Measurements from ENCODE around the gene TMEM184B. TPM values are rescaled to one million over a fixed set of nuclear protein-coding genes. Genes with fewer than 3 reads are reported as not detected.

Gene TMEM184B
- total RNA-seq, 1 experiment from 2014 or later: 22.0 TPM

GRCh38 chr22:38276166-38276565, 3.4 kb upstream of the TMEM184B start:
- peaks cover 11% of the 10 kb centered on the region for H3K36me3 ChIP-seq
- H3K9me3 ChIP-seq (replicated peaks): no peaks in the 10 kb centered on the region
- H3K4me1 ChIP-seq (replicated peaks): peaks cover 17% of the 10 kb centered on the region
- no peak overlapping the region for H3K27ac ChIP-seq
- H3K4me3 ChIP-seq: no peak overlapping the region
- no peaks in the 10 kb centered on the region for H3K27me3 ChIP-seq (replicated peaks)
- DNase-seq (ENCODE audit: low read depth in 1 of 2, low spot score in 2 of 2): no peak

GRCh38 chr22:38273135-38273826, 471 bp upstream of the TMEM184B start:
- Histone ChIP-seq H3K9me3 (replicated peaks) (no peaks in the 10 kb centered on the region), H3K27me3 (replicated peaks) (no peaks in the 10 kb centered on the region), H3K27ac (peak overlapping the region; percentile 82), H3K36me3 (peaks cover 26% of the 10 kb centered on the region), H3K4me3 (peak overlapping the region; percentile 99), H3K4me1 (replicated peaks) (peaks cover 31% of the 10 kb centered on the region)
- peak in 1 of 2 experiments; percentile 44 for DNase-seq (ENCODE audit: low read depth in 1 of 2, low spot score in 2 of 2)

- Histone ChIP-seq H3K4me3 (peak overlapping the region; percentile 99), H3K27ac (peak overlapping the region; percentile 82), H3K9me3 (replicated peaks) (no peaks in the 10 kb centered on the region), H3K36me3 (peaks cover 26% of the 10 kb centered on the region), H3K4me1 (replicated peaks) (peaks cover 41% of the 10 kb centered on the region), H3K27me3 (replicated peaks) (no peaks in the 10 kb centered on the region)
- DNase-seq (ENCODE audit: low read depth in 1 of 2, low spot score in 2 of 2): no peak
These were observed 860 bp downstream of the TMEM184B start for GRCh38 chr22:38271927-38272372.

GRCh38 chr22:38271101-38271500, 1.7 kb downstream of the TMEM184B start:
- Histone ChIP-seq H3K27ac (no peak overlapping the region), H3K4me3 (peak overlapping the region; percentile 99; the same call in 1 of the 2 replicates), H3K36me3 (peaks cover 29% of the 10 kb centered on the region), H3K9me3 (replicated peaks) (no peaks in the 10 kb centered on the region), H3K27me3 (replicated peaks) (no peaks in the 10 kb centered on the region), H3K4me1 (replicated peaks) (peaks cover 50% of the 10 kb centered on the region)
- DNase-seq (ENCODE audit: low read depth in 1 of 2, low spot score in 2 of 2): no peak

GRCh38 chr22:38270091-38270992, 2.5 kb downstream of the TMEM184B start:
- peaks cover 34% of the 10 kb centered on the region for H3K36me3 ChIP-seq
- H3K4me3 ChIP-seq: no peak overlapping the region
- no peak overlapping the region for H3K27ac ChIP-seq
- no peak for DNase-seq (ENCODE audit: low read depth in 1 of 2, low spot score in 2 of 2)
- peaks cover 50% of the 10 kb centered on the region for H3K4me1 ChIP-seq (replicated peaks)
- no peaks in the 10 kb centered on the region for H3K27me3 ChIP-seq (replicated peaks)
- no peaks in the 10 kb centered on the region for H3K9me3 ChIP-seq (replicated peaks)

- Histone ChIP-seq H3K27me3 (replicated peaks) (no peaks in the 10 kb centered on the region), H3K36me3 (peaks cover 42% of the 10 kb centered on the region), H3K27ac (no peak overlapping the region), H3K4me3 (no peak overlapping the region), H3K9me3 (replicated peaks) (no peaks in the 10 kb centered on the region), H3K4me1 (replicated peaks) (peaks cover 50% of the 10 kb centered on the region)
- DNase-seq (ENCODE audit: low read depth in 1 of 2, low spot score in 2 of 2): no peak
These were observed 3.3 kb downstream of the TMEM184B start for GRCh38 chr22:38269466-38269865.

- no peaks in the 10 kb centered on the region for H3K9me3 ChIP-seq (replicated peaks)
- H3K4me3 ChIP-seq: no peak overlapping the region
- DNase-seq (ENCODE audit: low read depth in 1 of 2, low spot score in 2 of 2): peak; percentile 42 to 60
- H3K4me1 ChIP-seq (replicated peaks): peaks cover 43% of the 10 kb centered on the region
- no peaks in the 10 kb centered on the region for H3K27me3 ChIP-seq (replicated peaks)
- H3K36me3 ChIP-seq: peaks cover 59% of the 10 kb centered on the region
- H3K27ac ChIP-seq: peak overlapping the region; percentile 50
These were observed 5.7 kb downstream of the TMEM184B start for GRCh38 chr22:38267086-38267485.

GRCh38 chr22:38266120-38266519, 6.7 kb downstream of the TMEM184B start:
- DNase-seq (ENCODE audit: low read depth in 1 of 2, low spot score in 2 of 2): no peak
- no peaks in the 10 kb centered on the region for H3K9me3 ChIP-seq (replicated peaks)
- H3K36me3 ChIP-seq: peaks cover 62% of the 10 kb centered on the region
- no peak overlapping the region for H3K4me3 ChIP-seq
- H3K27ac ChIP-seq: no peak overlapping the region
- no peaks in the 10 kb centered on the region for H3K27me3 ChIP-seq (replicated peaks)
- peaks cover 33% of the 10 kb centered on the region for H3K4me1 ChIP-seq (replicated peaks)

GRCh38 chr22:38264322-38264843, 8.4 kb downstream of the TMEM184B start:
- H3K27me3 ChIP-seq (replicated peaks): no peaks in the 10 kb centered on the region

GRCh38 chr22:38262051-38262795, 10.6 kb downstream of the TMEM184B start:
- H3K4me1 ChIP-seq (replicated peaks): peaks cover 19% of the 10 kb centered on the region
- no peak overlapping the region for H3K27ac ChIP-seq
- no peaks in the 10 kb centered on the region for H3K9me3 ChIP-seq (replicated peaks)
- H3K27me3 ChIP-seq (replicated peaks): no peaks in the 10 kb centered on the region
- no peak for DNase-seq (ENCODE audit: low read depth in 1 of 2, low spot score in 2 of 2)
- H3K36me3 ChIP-seq: peaks cover 51% of the 10 kb centered on the region
- H3K4me3 ChIP-seq: no peak overlapping the region

More at GRCh38 chr22:38264322-38264843, 8.4 kb downstream of the TMEM184B start:
- Histone ChIP-seq H3K9me3 (replicated peaks) (no peaks in the 10 kb centered on the region), H3K27ac (no peak overlapping the region), H3K4me3 (no peak overlapping the region), H3K4me1 (replicated peaks) (peaks cover 19% of the 10 kb centered on the region), H3K36me3 (peaks cover 49% of the 10 kb centered on the region)
- DNase-seq (ENCODE audit: low read depth in 1 of 2, low spot score in 2 of 2): no peak

- DNase-seq (ENCODE audit: low read depth in 1 of 2, low spot score in 2 of 2): no peak
- Histone ChIP-seq H3K4me1 (replicated peaks) (peaks cover 11% of the 10 kb centered on the region), H3K27me3 (replicated peaks) (no peaks in the 10 kb centered on the region), H3K4me3 (no peak overlapping the region), H3K27ac (no peak overlapping the region), H3K36me3 (peaks cover 47% of the 10 kb centered on the region), H3K9me3 (replicated peaks) (no peaks in the 10 kb centered on the region)
These were observed 11.8 kb downstream of the TMEM184B start for GRCh38 chr22:38260761-38261681.

- Histone ChIP-seq H3K27ac (no peak overlapping the region), H3K36me3 (peaks cover 34% of the 10 kb centered on the region), H3K4me3 (no peak overlapping the region), H3K4me1 (replicated peaks) (peaks cover 11% of the 10 kb centered on the region), H3K9me3 (replicated peaks) (no peaks in the 10 kb centered on the region), H3K27me3 (replicated peaks) (no peaks in the 10 kb centered on the region)
- no peak for DNase-seq (ENCODE audit: low read depth in 1 of 2, low spot score in 2 of 2)
These were observed 13.4 kb downstream of the TMEM184B start for GRCh38 chr22:38259370-38259769.
